Measurements from ENCODE around the gene PCBD2.
"Not testable (repeated sequence)": the region's sequence is repeated elsewhere in the genome, so short reads cannot be mapped to it uniquely, and the experiment has no call there.

The PCBD2 gene

GRCh38 chr5:134910752-134911151, 5.8 kb downstream of the PCBD2 start:
- not testable (repeated sequence) for DNase-seq

GRCh38 chr5:134911285-134912206, 6.6 kb downstream of the PCBD2 start:
- no peak for DNase-seq

GRCh38 chr5:134913254-134913653, 8.3 kb downstream of the PCBD2 start:
- DNase-seq: no peak

- DNase-seq: no peak
Measured at GRCh38 chr5:134913795-134914194, 8.9 kb downstream of the PCBD2 start.

- DNase-seq: no peak
Measured at GRCh38 chr5:134917070-134917815, 12.3 kb downstream of the PCBD2 start.

- DNase-seq: no peak
Measured at GRCh38 chr5:134918861-134919260, 13.9 kb downstream of the PCBD2 start.

- no peak for DNase-seq
Measured at GRCh38 chr5:134920848-134921575, 16.1 kb downstream of the PCBD2 start.

- DNase-seq: no peak
Measured at GRCh38 chr5:134932508-134932907, 27.6 kb downstream of the PCBD2 start.

GRCh38 chr5:134934202-134934601, 29.3 kb downstream of the PCBD2 start:
- DNase-seq: no peak

GRCh38 chr5:134935711-134936602, 31.0 kb downstream of the PCBD2 start:
- no peak for DNase-seq

GRCh38 chr5:134937526-134937925, 32.6 kb downstream of the PCBD2 start:
- no peak for DNase-seq

GRCh38 chr5:134938030-134938429, 33.1 kb downstream of the PCBD2 start:
- DNase-seq: no peak

- no peak for DNase-seq
Measured at GRCh38 chr5:134939500-134939899, 34.6 kb downstream of the PCBD2 start.

- DNase-seq: no peak
Measured at GRCh38 chr5:134943547-134943946, 38.6 kb downstream of the PCBD2 start.

GRCh38 chr5:134944630-134945029, 39.7 kb downstream of the PCBD2 start:
- no peak for DNase-seq

- no peak for DNase-seq
Measured at GRCh38 chr5:134945041-134945440, 40.1 kb downstream of the PCBD2 start.

GRCh38 chr5:134948911-134949310, 44.0 kb downstream of the PCBD2 start:
- DNase-seq: no peak

- DNase-seq: no peak
Measured at GRCh38 chr5:134949316-134949715, 44.4 kb downstream of the PCBD2 start.

- DNase-seq: no peak
Measured at GRCh38 chr5:134957920-134958608, 53.1 kb downstream of the PCBD2 start.

GRCh38 chr5:134958755-134959154, 53.8 kb downstream of the PCBD2 start:
- DNase-seq: no peak

GRCh38 chr5:134963098-134963497, 58.2 kb downstream of the PCBD2 start:
- no peak for DNase-seq

Measured in NCI-H1105 (cell line).